ENCODE results near the gene PBLD. TPM values are rescaled to one million over a fixed set of nuclear protein-coding genes. Genes with fewer than 3 reads are reported as not detected.
"Not testable (repeated sequence)": the region's sequence is repeated elsewhere in the genome, so short reads cannot be mapped to it uniquely, and the experiment has no call there.

The PBLD gene
- polyA plus RNA-seq, 1 experiment = 1.1 TPM

DNA sequence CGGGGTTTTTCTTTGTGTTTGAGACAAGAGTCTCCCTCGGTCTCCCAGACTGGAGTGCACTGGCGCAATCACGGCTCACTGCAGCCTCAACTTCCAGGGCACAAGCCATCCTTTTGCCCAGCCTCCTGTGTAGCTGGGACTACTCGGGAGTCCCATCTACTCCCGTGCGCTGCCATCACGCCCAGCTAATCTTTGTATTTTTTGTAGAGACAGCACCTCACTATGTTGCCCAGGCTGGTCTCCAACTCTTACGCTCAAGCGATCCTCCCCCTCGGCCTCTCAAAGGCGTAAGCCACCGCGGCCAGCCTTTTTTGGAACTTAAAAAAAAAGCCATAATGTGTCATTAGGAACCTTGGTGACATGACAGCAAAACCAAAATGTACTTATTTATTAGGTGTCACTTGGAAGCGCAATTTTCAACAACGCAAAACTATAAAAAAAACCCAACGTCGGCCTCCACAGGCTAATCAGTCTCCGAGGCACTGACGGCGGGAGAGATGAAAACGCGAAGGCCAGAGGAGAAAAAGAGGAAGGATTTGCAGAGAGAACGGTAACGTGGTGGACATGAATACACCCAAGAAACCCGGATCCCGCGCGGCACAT lies 1.8 kb downstream of the PBLD start:
- H3K36me3 ChIP-seq (ENCODE audit: control insufficient read depth, insufficient read depth, low read length) = no peaks in the 10 kb centered on the region
- peak overlapping the region; percentile 82 for H3K4me3 ChIP-seq (ENCODE audit: low read depth, low read length)
- no peak for DNase-seq (ENCODE audit: low read depth)
- ChIA-PET POLR2A (interaction anchor here (0.5 kb wide), 1 partner anchor 16 kb away, joined by 7 read pairs; no protein-coding TSS in a partner anchor), CTCF (interaction anchor here (0.6 to 1.1 kb wide), 2 partner anchors 18 to 420 kb away, joined by 3 to 4 read pairs; no protein-coding TSS in a partner anchor)
- no peaks in the 10 kb centered on the region for H3K27me3 ChIP-seq (ENCODE audit: control insufficient read depth, insufficient read depth, low read length)
- TF ChIP-seq, protein P1, sequence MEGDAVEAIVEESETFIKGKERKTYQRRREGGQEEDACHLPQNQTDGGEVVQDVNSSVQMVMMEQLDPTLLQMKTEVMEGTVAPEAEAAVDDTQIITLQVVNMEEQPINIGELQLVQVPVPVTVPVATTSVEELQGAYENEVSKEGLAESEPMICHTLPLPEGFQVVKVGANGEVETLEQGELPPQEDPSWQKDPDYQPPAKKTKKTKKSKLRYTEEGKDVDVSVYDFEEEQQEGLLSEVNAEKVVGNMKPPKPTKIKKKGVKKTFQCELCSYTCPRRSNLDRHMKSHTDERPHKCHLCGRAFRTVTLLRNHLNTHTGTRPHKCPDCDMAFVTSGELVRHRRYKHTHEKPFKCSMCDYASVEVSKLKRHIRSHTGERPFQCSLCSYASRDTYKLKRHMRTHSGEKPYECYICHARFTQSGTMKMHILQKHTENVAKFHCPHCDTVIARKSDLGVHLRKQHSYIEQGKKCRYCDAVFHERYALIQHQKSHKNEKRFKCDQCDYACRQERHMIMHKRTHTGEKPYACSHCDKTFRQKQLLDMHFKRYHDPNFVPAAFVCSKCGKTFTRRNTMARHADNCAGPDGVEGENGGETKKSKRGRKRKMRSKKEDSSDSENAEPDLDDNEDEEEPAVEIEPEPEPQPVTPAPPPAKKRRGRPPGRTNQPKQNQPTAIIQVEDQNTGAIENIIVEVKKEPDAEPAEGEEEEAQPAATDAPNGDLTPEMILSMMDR (IDR thresholded peaks at IDR 0.05; ENCODE audit: insufficient read depth, low read depth, low read length) = no peak

- POLR2A ChIA-PET = no interaction called here
- CTCF ChIA-PET = interaction anchor here (0.8 to 1.6 kb wide), 2 partner anchors 27 to 117 kb away, joined by 3 read pairs; no protein-coding TSS in a partner anchor
- Histone ChIP-seq H3K4me3 (ENCODE audit: low read depth, low read length) (no peak overlapping the region), H3K36me3 (ENCODE audit: control insufficient read depth, insufficient read depth, low read length) (no peaks in the 10 kb centered on the region), H3K27me3 (ENCODE audit: control insufficient read depth, insufficient read depth, low read length) (no peaks in the 10 kb centered on the region)
- no peak for DNase-seq (ENCODE audit: low read depth)
- TF ChIP-seq, protein P1 (IDR thresholded peaks at IDR 0.05; ENCODE audit: insufficient read depth, low read depth, low read length) = no peak
Observed at GRCh38 chr10:68329506-68329861, 3.2 kb downstream of the PBLD start.

DNA sequence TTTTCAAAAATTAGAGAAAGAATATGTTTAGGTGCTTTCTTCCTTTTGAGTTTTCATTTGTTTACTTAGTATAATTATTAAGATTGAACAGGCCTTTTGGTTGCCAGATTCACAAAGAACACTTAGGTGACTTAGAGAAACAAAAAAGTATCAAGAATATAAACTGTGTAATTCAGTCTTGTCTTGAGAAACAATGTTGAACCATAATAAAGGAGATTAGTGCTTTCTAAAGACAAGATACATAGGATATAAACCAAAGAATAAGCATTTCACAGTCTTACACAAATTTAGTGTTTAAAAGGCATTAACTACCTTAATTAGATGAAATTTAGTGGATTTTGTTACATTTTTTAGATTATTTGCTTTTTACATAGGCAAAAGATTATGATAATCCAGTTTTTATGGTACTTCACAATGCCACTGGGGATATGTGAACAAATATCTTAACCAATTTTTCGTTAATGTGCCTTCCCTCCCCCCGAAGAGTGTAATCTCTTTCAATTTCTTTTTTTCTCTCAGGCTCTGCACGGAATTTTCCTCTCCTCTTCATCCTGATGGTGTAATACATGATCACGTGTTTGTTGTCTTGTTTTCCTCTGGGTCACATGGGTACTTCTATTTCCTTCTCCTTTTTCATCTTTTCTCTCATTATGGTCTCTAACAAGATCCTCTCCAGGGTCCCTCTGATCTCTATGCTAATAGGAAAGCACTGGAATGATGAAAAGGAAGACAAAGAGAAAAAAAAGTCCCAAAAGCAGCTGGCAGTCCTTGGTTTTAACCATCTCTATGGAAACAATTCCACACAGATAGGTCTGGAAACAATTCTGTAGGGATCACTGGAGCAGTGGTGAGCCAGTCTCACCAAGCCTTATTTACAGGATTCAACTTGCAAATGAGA lies 4.6 kb downstream of the PBLD start:
- Histone ChIP-seq H3K4me3 (ENCODE audit: low read depth, low read length) (0 out of 2 replicates have a peak overlapping the region, but pooled peaks have one; percentile 2), H3K36me3 (ENCODE audit: control insufficient read depth, insufficient read depth, low read length) (no peaks in the 10 kb centered on the region)
- CTCF ChIA-PET = interaction anchor here (0.7 to 2.0 kb wide), 2 partner anchors 26 to 881 kb away, joined by 3 to 8 read pairs; no protein-coding TSS in a partner anchor

DNA sequence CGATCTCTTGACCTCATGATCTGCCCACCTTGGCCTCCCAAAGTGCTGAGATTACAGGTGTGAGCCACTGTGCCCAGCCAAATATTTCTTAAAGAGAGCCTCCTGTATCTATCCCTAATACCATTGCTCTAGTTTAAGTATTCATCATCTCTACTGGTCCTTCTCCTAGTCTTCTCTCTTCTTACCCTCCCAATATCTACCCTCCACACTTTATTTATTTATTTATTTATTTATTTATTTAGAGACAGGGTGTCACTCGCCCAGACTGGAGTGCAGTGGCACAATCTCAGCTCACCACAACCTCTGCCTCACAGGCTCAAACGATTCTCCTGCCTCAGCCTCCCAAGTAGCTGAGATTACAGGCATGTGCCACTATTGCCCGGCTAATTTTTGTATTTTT lies 8.3 kb downstream of the PBLD start:
- DNase-seq (ENCODE audit: low read depth); H3K36me3 ChIP-seq (ENCODE audit: control insufficient read depth, insufficient read depth, low read length); H3K4me3 ChIP-seq (ENCODE audit: low read depth, low read length); H3K27me3 ChIP-seq (ENCODE audit: control insufficient read depth, insufficient read depth, low read length); POLR2A ChIA-PET: not testable (repeated sequence)
- CTCF ChIA-PET = interaction anchor here (0.9 kb wide), 1 partner anchor 18 kb away, joined by 4 read pairs; no protein-coding TSS in a partner anchor

More for the DNA sequence above, 4.6 kb downstream of the PBLD start:
- POLR2A ChIA-PET = no interaction called here
- TF ChIP-seq, protein P1 (IDR thresholded peaks at IDR 0.05; ENCODE audit: insufficient read depth, low read depth, low read length) = no peak
- no peaks in the 10 kb centered on the region for H3K27me3 ChIP-seq (ENCODE audit: control insufficient read depth, insufficient read depth, low read length)
- DNase-seq (ENCODE audit: low read depth) = peak; percentile 57

- TF ChIP-seq, protein P1 (IDR thresholded peaks at IDR 0.05; ENCODE audit: insufficient read depth, low read depth, low read length) = no peak
- POLR2A ChIA-PET = no interaction called here
- CTCF ChIA-PET = interaction anchor here (0.8 to 1.4 kb wide), 2 partner anchors 11 to 16 kb away, joined by 3 to 4 read pairs; no protein-coding TSS in a partner anchor
- no peak for DNase-seq (ENCODE audit: low read depth)
- Histone ChIP-seq H3K36me3 (ENCODE audit: control insufficient read depth, insufficient read depth, low read length) (no peaks in the 10 kb centered on the region), H3K4me3 (ENCODE audit: low read depth, low read length) (no peak overlapping the region), H3K27me3 (ENCODE audit: control insufficient read depth, insufficient read depth, low read length) (no peaks in the 10 kb centered on the region)
Observed at GRCh38 chr10:68318331-68319059, 14.2 kb downstream of the PBLD start.

Measured in BJ (cell line).